ENCODE measurements around the gene CIZ1.

- TF ChIP-seq, protein P1, sequence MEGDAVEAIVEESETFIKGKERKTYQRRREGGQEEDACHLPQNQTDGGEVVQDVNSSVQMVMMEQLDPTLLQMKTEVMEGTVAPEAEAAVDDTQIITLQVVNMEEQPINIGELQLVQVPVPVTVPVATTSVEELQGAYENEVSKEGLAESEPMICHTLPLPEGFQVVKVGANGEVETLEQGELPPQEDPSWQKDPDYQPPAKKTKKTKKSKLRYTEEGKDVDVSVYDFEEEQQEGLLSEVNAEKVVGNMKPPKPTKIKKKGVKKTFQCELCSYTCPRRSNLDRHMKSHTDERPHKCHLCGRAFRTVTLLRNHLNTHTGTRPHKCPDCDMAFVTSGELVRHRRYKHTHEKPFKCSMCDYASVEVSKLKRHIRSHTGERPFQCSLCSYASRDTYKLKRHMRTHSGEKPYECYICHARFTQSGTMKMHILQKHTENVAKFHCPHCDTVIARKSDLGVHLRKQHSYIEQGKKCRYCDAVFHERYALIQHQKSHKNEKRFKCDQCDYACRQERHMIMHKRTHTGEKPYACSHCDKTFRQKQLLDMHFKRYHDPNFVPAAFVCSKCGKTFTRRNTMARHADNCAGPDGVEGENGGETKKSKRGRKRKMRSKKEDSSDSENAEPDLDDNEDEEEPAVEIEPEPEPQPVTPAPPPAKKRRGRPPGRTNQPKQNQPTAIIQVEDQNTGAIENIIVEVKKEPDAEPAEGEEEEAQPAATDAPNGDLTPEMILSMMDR (IDR thresholded peaks at IDR 0.05), result no peak
- TF ChIP-seq POLR2AphosphoS5 (IDR thresholded peaks at IDR 0.05; ENCODE audit: low read depth, low read length), result no peak
- TF ChIP-seq TCF7L2 (IDR thresholded peaks at IDR 0.05; ENCODE audit: low read depth, low read length), result no peak
- TF ChIP-seq SIN3A (IDR thresholded peaks at IDR 0.05; ENCODE audit: borderline replicate concordance, insufficient read depth, low read depth, low read length), result no peak
- no peak for TF ChIP-seq REST (IDR thresholded peaks at IDR 0.05; ENCODE audit: insufficient read depth in 1 of 2, low read depth in 2 of 2, low read length in 1 of 2)
Observed at GRCh38 chr9:128125580-128126354, 65.6 kb downstream of the CIZ1 start.
